Ascending aorta (tissue), 2 donors: ENCODE measurements around the gene SLC18A2. TPM values are rescaled to one million over a fixed set of nuclear protein-coding genes. Genes with fewer than 3 reads are reported as not detected.
A peak's percentile ranks its signal among the peaks of the same experiment; 100 is the strongest.

Experiments
- DNase-seq, 2 donors: peaks; one replicate each; pipeline ENCODE4 v3.0.0-alpha.2; 2019; ENCODE audit warnings: low spot score in 2 of 2
- H3K27ac ChIP-seq, 2 donors: fragments of 200-600 bp; sonication (generic); one replicate each; pipeline ENCODE4 v1.5.1; 2016 to 2017; ENCODE audit warnings: mild to moderate bottlenecking in 1 of 2
- H3K27me3 ChIP-seq: fragments of 200-600 bp; sonication (generic); one replicate; pipeline ENCODE4 v1.5.1; 2017
- H3K36me3 ChIP-seq, 2 donors: fragments of 200-600 bp; sonication (generic); one replicate each; pipeline ENCODE4 v1.5.1; 2016
- H3K4me1 ChIP-seq, 2 donors: fragments of 200-600 bp; sonication (generic); one replicate each; pipeline ENCODE4 v1.5.1; 2016 to 2017; ENCODE audit warnings: mild to moderate bottlenecking in 1 of 2
- H3K4me3 ChIP-seq, 2 donors: fragments of 200-600 bp; sonication (generic); one replicate each; pipeline ENCODE4 v1.5.1; 2016 to 2017; ENCODE audit warnings: mild to moderate bottlenecking in 1 of 2
- H3K9me3 ChIP-seq, 2 donors: fragments of 200-600 bp; sonication (generic); one replicate each; pipeline ENCODE4 v1.5.1; 2016
- CTCF ChIP-seq, 3 experiments: fragments of 200-600 bp in 2 of 3; fragments of 450-650 bp in 1 of 3; sonication (generic) in 2 of 3; IDR thresholded peaks; one replicate each; pipeline ENCODE4 v1.5.1; 2016 to 2019; ENCODE audit warnings: antibody characterized with exemption in 3 of 3, mild to moderate bottlenecking in 1 of 3, moderate library complexity in 1 of 3
- intact Hi-C: fragments of 100-400 bp; cut with DNase I; formaldehyde crosslinking; loops from one replicate; pipeline ENCODE4 v1.15.1; 2023
- total RNA-seq: library from RNA; depleted of rRNA; stranded (reverse); fragments of >200 nt; gene quantifications from one replicate; pipeline ENCODE4 v1.1.0, GENCODE V29; 2016

Gene SLC18A2
- total RNA-seq, 1 donor from 2014 or later, result not detected

DNA sequence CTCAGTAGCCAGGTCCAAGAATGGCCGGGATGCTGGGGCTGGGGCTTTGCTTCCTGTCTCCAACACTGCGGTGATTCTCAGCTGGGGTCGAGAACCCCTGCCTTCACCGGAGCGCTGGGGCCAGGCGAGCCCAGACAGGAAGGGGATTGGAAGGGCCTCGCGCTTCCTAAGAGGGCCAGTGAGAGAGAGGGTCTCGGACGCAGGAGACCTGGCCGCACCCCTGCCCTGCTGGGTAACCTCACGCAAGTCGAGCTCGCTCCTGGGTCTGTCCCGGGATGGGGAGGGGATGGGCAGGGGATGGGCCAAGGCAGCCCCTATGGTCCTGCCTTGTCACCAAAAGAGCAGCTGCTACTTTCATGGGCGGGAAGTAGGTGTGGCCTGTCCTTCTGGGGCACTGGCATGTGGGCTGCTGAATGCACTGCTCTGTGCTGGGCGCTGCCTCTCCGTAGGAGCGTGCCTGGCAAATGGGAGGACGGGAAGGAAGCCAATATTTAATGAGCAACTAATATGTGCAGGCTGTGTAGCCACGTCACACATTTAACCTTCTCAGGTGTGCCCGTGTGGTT, 23.6 kb upstream of the SLC18A2 start:
- H3K27ac ChIP-seq, result no peak overlapping the region
- peaks cover 18% of the 10 kb centered on the region for H3K27me3 ChIP-seq
- intact Hi-C loops, result loop anchor here (2.0 kb wide), 1 partner anchor 104 kb away; no protein-coding TSS in a partner anchor
- peaks cover 0 to 2% of the 10 kb centered on the region in 2 donors for H3K9me3 ChIP-seq
- H3K4me3 ChIP-seq, result peak overlapping the region; percentile 46 to 62
- H3K36me3 ChIP-seq, result no peaks in the 10 kb centered on the region
- no peak for TF ChIP-seq CTCF (IDR thresholded peaks at IDR 0.05)
- H3K4me1 ChIP-seq, result peaks cover 0 to 8% of the 10 kb centered on the region in 2 donors
- no peak for DNase-seq

GRCh38 chr10:117218654-117219053, 22.3 kb upstream of the SLC18A2 start:
- H3K9me3 ChIP-seq, result no peaks in the 10 kb centered on the region
- no peak overlapping the region for H3K27ac ChIP-seq
- no peak for TF ChIP-seq CTCF (IDR thresholded peaks at IDR 0.05)
- intact Hi-C loops, result no loop called here
- no peak for DNase-seq
- no peaks in the 10 kb centered on the region for H3K36me3 ChIP-seq
- H3K4me1 ChIP-seq, result peaks cover 0 to 8% of the 10 kb centered on the region in 2 donors
- peaks cover 18% of the 10 kb centered on the region for H3K27me3 ChIP-seq
- H3K4me3 ChIP-seq, result no peak overlapping the region

GRCh38 chr10:117221156-117221711, 19.7 kb upstream of the SLC18A2 start:
- peaks cover 9% of the 10 kb centered on the region for H3K27me3 ChIP-seq
- TF ChIP-seq CTCF (IDR thresholded peaks at IDR 0.05), result no peak
- H3K27ac ChIP-seq, result no peak overlapping the region
- H3K4me3 ChIP-seq, result no peak overlapping the region
- intact Hi-C loops, result no loop called here
- H3K4me1 ChIP-seq, result peaks cover 0 to 8% of the 10 kb centered on the region in 2 donors
- no peaks in the 10 kb centered on the region for H3K9me3 ChIP-seq
- DNase-seq, result no peak
- no peaks in the 10 kb centered on the region for H3K36me3 ChIP-seq

- H3K27me3 ChIP-seq, result peaks cover under 1% of the 10 kb centered on the region
- intact Hi-C loops, result no loop called here
- H3K4me1 ChIP-seq, result no peaks in the 10 kb centered on the region
- TF ChIP-seq CTCF (IDR thresholded peaks at IDR 0.05), result no peak
- no peak overlapping the region for H3K4me3 ChIP-seq
- no peak for DNase-seq
- H3K9me3 ChIP-seq, result no peaks in the 10 kb centered on the region
- H3K36me3 ChIP-seq, result no peaks in the 10 kb centered on the region
- H3K27ac ChIP-seq, result no peak overlapping the region
These were observed 18.4 kb upstream of the SLC18A2 start for GRCh38 chr10:117222552-117222951.

- TF ChIP-seq CTCF (IDR thresholded peaks at IDR 0.05), result no peak
- Histone ChIP-seq H3K4me3 (no peak overlapping the region), H3K27ac (no peak overlapping the region), H3K27me3 (no peaks in the 10 kb centered on the region), H3K36me3 (no peaks in the 10 kb centered on the region), H3K9me3 (no peaks in the 10 kb centered on the region), H3K4me1 (no peaks in the 10 kb centered on the region)
- DNase-seq, result no peak
- intact Hi-C loops, result no loop called here
These were observed 17.8 kb upstream of the SLC18A2 start for GRCh38 chr10:117222976-117223692.
